GM13977 (cell line): ENCODE results near the gene SPINT1.

Experiments used
- DNase-seq: peaks from one replicate; pipeline ENCODE4 v3.0.0; 2012; ENCODE audit warnings: low spot score
- CTCF ChIP-seq: IDR thresholded peaks from 2 replicates; pipeline ENCODE4 v1.5.1; 2012; ENCODE audit warnings: mild to moderate bottlenecking, control low read depth; ENCODE audit not compliant: insufficient read depth; ENCODE audit errors: extremely low read depth, missing control alignments
- in situ Hi-C: fragments of 300-500 bp; cut with MboI; formaldehyde crosslinking; loops from one replicate; pipeline ENCODE4 v1.12.0; 2022; ENCODE audit warnings: low sequenced_read_pairs, low pct_unique_long_range_greater_than_20kb, mixed read lengths, inconsistent platforms; ENCODE audit not compliant: unreplicated experiment

Gene SPINT1

GRCh38 chr15:40806672-40807027 is 37.2 kb upstream of the SPINT1 start:
- no peak for TF ChIP-seq CTCF
- in situ Hi-C loops = no loop called here
- DNase-seq = no peak

- peak; percentile 89 for DNase-seq
- TF ChIP-seq CTCF = no peak
Observed at GRCh38 chr15:40807028-40807887, 36.6 kb upstream of the SPINT1 start, which contains the start of the genes DNAJC17 and ZFYVE19. Gene DNAJC17, minus strand, starts transcription at chr15:40807473. Its CDS starts 27 bp downstream, at chr15:40807446. Gene ZFYVE19, plus strand, starts transcription at chr15:40807089. Its CDS starts 501 bp downstream, at chr15:40807590.

GRCh38 chr15:40807888-40808461 is 35.9 kb upstream of the SPINT1 start:
- DNase-seq = no peak
- no peak for TF ChIP-seq CTCF
- in situ Hi-C loops = no loop called here

More at GRCh38 chr15:40807028-40807887, 36.6 kb upstream of the SPINT1 start, which contains the start of the genes DNAJC17 and ZFYVE19:
- in situ Hi-C loops = no loop called here

- DNase-seq = peak; percentile 46
- no peak for TF ChIP-seq CTCF
- in situ Hi-C loops = no loop called here
Observed at GRCh38 chr15:40808861-40809450, 34.9 kb upstream of the SPINT1 start.

- no peak for TF ChIP-seq CTCF
- in situ Hi-C loops = no loop called here
- DNase-seq = no peak
Observed at GRCh38 chr15:40812721-40813425, 31.0 kb upstream of the SPINT1 start.

GRCh38 chr15:40815042-40815698 is 28.7 kb upstream of the SPINT1 start:
- in situ Hi-C loops = no loop called here
- TF ChIP-seq CTCF = no peak
- DNase-seq = no peak
